ENCODE data around the gene PROS1.
"Not testable (repeated sequence)": the region's sequence is repeated elsewhere in the genome, so short reads cannot be mapped to it uniquely, and the experiment has no call there.

PROS1 gene

GRCh38 chr3:93861017-93861416 is 112.7 kb downstream of the PROS1 start:
- Histone ChIP-seq H3K27me3 (ENCODE audit: control insufficient read depth, insufficient read depth, low read length) (no peaks in the 10 kb centered on the region), H3K9ac (ENCODE audit: low read depth, low read length) (no peak overlapping the region), H3K4me1 (ENCODE audit: control insufficient read depth, insufficient read depth, low read length) (no peaks in the 10 kb centered on the region), H3K9me3 (ENCODE audit: control insufficient read depth, insufficient read depth, low read length) (peaks cover 22% of the 10 kb centered on the region), H3K36me3 (ENCODE audit: control insufficient read depth, insufficient read depth, low read length) (no peaks in the 10 kb centered on the region), H3K4me3 (ENCODE audit: low read depth, low read length) (no peak overlapping the region)

GRCh38 chr3:93855401-93855800 is 118.3 kb downstream of the PROS1 start:
- Histone ChIP-seq H3K4me1 (ENCODE audit: control insufficient read depth, insufficient read depth, low read length) (no peaks in the 10 kb centered on the region), H3K36me3 (ENCODE audit: control insufficient read depth, insufficient read depth, low read length) (no peaks in the 10 kb centered on the region), H3K27me3 (ENCODE audit: control insufficient read depth, insufficient read depth, low read length) (no peaks in the 10 kb centered on the region), H3K4me3 (ENCODE audit: low read depth, low read length) (no peak overlapping the region), H3K9ac (ENCODE audit: low read depth, low read length) (no peak overlapping the region), H3K9me3 (ENCODE audit: control insufficient read depth, insufficient read depth, low read length) (peaks cover 19% of the 10 kb centered on the region)

GRCh38 chr3:93852228-93852627 is 121.5 kb downstream of the PROS1 start:
- not testable (repeated sequence) for H3K27me3 ChIP-seq (ENCODE audit: control insufficient read depth, insufficient read depth, low read length)

GRCh38 chr3:93843981-93844380 is 129.7 kb downstream of the PROS1 start:
- H3K9me3 ChIP-seq (ENCODE audit: control insufficient read depth, insufficient read depth, low read length) = peaks cover 5% of the 10 kb centered on the region
- no peak overlapping the region for H3K9ac ChIP-seq (ENCODE audit: low read depth, low read length)
- H3K36me3 ChIP-seq (ENCODE audit: control insufficient read depth, insufficient read depth, low read length) = no peaks in the 10 kb centered on the region
- H3K4me3 ChIP-seq (ENCODE audit: low read depth, low read length) = no peak overlapping the region
- no peaks in the 10 kb centered on the region for H3K4me1 ChIP-seq (ENCODE audit: control insufficient read depth, insufficient read depth, low read length)
- H3K27me3 ChIP-seq (ENCODE audit: control insufficient read depth, insufficient read depth, low read length) = no peaks in the 10 kb centered on the region

More at GRCh38 chr3:93852228-93852627, 121.5 kb downstream of the PROS1 start:
- H3K9me3 ChIP-seq (ENCODE audit: control insufficient read depth, insufficient read depth, low read length); H3K4me1 ChIP-seq (ENCODE audit: control insufficient read depth, insufficient read depth, low read length); H3K36me3 ChIP-seq (ENCODE audit: control insufficient read depth, insufficient read depth, low read length); H3K4me3 ChIP-seq (ENCODE audit: low read depth, low read length); H3K9ac ChIP-seq (ENCODE audit: low read depth, low read length): not testable (repeated sequence)

GRCh38 chr3:93839193-93839592 is 134.5 kb downstream of the PROS1 start:
- not testable (repeated sequence) for H3K36me3 ChIP-seq (ENCODE audit: control insufficient read depth, insufficient read depth, low read length); H3K9me3 ChIP-seq (ENCODE audit: control insufficient read depth, insufficient read depth, low read length); H3K9ac ChIP-seq (ENCODE audit: low read depth, low read length); H3K4me1 ChIP-seq (ENCODE audit: control insufficient read depth, insufficient read depth, low read length); H3K27me3 ChIP-seq (ENCODE audit: control insufficient read depth, insufficient read depth, low read length); H3K4me3 ChIP-seq (ENCODE audit: low read depth, low read length)
